Activated CD4-positive, CD25-positive, alpha-beta regulatory T cell treated with anti-CD3 and anti-CD28 coated beads, Interleukin-2, amount 50 U/mL, for 72 hours (primary cell): ENCODE measurements around the gene CCN6.
A peak's percentile ranks its signal among the peaks of the same experiment; 100 is the strongest.

ENCODE experiments used
- DNase-seq: peaks from one replicate; pipeline ENCODE4 v3.0.0; 2021

The CCN6 gene

GRCh38 chr6:112054001-112054400, at the start of gene CCN6:
Gene CCN6 (plus strand): TSS chr6:112054104. CDS start chr6:112054358, 254 bp downstream.
- DNase-seq: no peak

GRCh38 chr6:112004201-112005012, 49.5 kb upstream of the CCN6 start:
- no peak for DNase-seq

- DNase-seq: no peak
Measured at GRCh38 chr6:112005013-112005371, 48.9 kb upstream of the CCN6 start.

GRCh38 chr6:112007254-112007653, 46.6 kb upstream of the CCN6 start:
- no peak for DNase-seq

GRCh38 chr6:112007805-112008204, 46.1 kb upstream of the CCN6 start:
- DNase-seq: no peak

- no peak for DNase-seq
Measured at GRCh38 chr6:112008482-112008881, 45.4 kb upstream of the CCN6 start.

- no peak for DNase-seq
Measured at GRCh38 chr6:112010328-112010727, 43.6 kb upstream of the CCN6 start.

- no peak for DNase-seq
Measured at GRCh38 chr6:112013051-112013450, 40.9 kb upstream of the CCN6 start.

GRCh38 chr6:112014483-112014882, 39.4 kb upstream of the CCN6 start:
- no peak for DNase-seq

- DNase-seq: no peak
Measured at GRCh38 chr6:112015725-112016124, 38.2 kb upstream of the CCN6 start.

- DNase-seq: no peak
Measured at GRCh38 chr6:112016320-112016719, 37.6 kb upstream of the CCN6 start.

GRCh38 chr6:112017169-112017568, 36.7 kb upstream of the CCN6 start:
- no peak for DNase-seq

GRCh38 chr6:112017760-112018537, 36.0 kb upstream of the CCN6 start:
- DNase-seq: no peak

GRCh38 chr6:112018619-112019416, 35.1 kb upstream of the CCN6 start:
- DNase-seq: no peak

- DNase-seq: no peak
Measured at GRCh38 chr6:112019589-112019988, 34.3 kb upstream of the CCN6 start.

- no peak for DNase-seq
Measured at GRCh38 chr6:112021691-112022310, 32.1 kb upstream of the CCN6 start.

GRCh38 chr6:112022749-112023148, 31.2 kb upstream of the CCN6 start:
- DNase-seq: no peak

GRCh38 chr6:112024464-112024863, 29.4 kb upstream of the CCN6 start:
- no peak for DNase-seq

GRCh38 chr6:112026933-112027332, 27.0 kb upstream of the CCN6 start:
- no peak for DNase-seq

- no peak for DNase-seq
Measured at GRCh38 chr6:112027942-112028674, 25.8 kb upstream of the CCN6 start.

GRCh38 chr6:112029045-112029822, 24.7 kb upstream of the CCN6 start:
- DNase-seq: peak; percentile 74
